ENCODE measurements around the gene NSUN3. TPM values are rescaled to one million over a fixed set of nuclear protein-coding genes. Genes with fewer than 3 reads are reported as not detected.

The NSUN3 gene
- total RNA-seq = 12.3 and 14.0 TPM in 2 replicates

DNA sequence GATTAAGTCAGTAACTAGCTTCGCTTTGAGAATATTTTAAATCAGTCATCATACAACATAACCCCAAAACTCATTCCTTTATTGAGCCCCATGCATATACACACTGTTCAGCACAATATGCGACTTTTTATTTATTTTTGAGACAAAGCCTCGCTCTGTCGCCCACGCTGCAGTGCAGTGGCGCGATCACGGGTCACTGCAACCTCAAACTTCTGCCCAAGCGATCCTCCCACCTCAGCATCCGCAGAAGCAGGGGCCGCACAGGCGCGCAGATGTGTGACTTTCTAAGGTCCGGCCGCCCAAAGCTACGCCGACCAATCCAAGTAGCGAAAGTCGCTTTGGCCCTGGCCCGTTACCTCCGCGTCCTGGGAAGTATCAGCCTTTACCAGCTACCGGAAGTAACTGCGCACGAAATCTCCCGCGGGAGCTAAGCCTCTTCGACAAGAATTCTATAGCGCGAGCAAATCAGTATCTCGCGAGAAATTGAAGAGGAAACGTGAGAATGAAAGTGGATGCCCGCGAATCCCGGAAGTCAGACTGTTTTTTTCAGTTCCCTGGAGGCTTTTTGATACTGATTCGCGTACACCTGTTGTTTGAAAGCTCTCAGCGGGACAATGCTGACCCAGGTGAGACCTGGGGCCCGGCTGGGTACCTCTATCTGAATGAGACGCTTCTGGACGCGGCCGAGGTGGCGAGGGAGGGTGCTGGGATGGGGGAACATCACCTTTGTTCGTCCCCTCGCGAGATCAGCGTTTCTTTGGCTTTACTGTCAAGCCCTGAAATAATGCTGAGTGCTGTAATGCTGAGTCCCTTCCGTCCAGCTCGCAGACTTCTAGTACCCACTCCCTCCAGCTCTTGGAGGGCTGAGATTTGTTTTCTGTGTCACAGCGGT, at the start of gene NSUN3, which contains the start of gene DHFR2:
NSUN3 (plus strand) TSS at position 549 of the 892 bp plus-strand sequence; CDS start at position 615, 66 bp downstream.
DHFR2 (minus strand) TSS at position 404 of the 892 bp plus-strand sequence. CDS start 1,405 bp downstream, outside the sequence.

DNA sequence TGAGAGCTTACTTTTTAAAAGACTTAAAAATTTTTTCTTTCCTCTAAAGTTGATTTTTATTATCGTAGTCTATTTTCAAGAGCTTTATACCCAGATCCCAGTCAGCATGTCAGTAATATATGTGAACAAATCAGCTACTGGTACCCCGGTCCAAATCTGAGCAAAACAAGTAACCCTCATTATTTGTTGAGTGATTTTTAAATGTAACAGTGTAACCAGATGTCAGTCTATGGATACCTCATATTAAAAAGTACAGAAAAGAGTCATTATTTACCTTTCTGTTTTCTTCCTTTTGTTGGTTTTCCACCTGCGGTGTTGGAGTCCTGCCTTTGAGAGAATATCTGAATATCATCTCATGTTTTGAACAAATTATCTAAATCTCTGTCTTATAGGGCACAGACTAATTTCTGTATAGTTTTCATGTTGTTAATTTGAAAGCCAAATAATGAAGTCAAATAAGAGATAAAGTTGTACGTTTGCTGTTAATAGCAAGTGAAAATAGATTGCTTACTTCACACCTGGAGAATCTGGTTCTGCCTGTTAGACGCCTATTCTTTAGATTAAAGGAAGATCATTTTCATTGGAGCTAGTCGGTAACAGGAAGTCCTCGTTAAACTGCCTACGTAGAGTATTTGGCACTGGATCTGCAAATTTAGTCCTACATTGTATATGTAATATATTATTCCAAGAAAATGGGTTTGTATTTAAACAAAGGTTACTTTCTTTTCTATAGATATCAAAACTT, 34.6 kb upstream of the NSUN3 start, which contains the start of gene STX19:
STX19 (minus strand) TSS at position 505 of the 745 bp plus-strand sequence. CDS start 13,328 bp downstream, outside the sequence.

Other genes with a start within 250 kb of the NSUN3 start
- gene PROS1, start 89.2 kb upstream of the NSUN3 start, total RNA-seq = 52.4 and 57.9 TPM in 2 replicates
- gene ARL13B, start 82.9 kb upstream of the NSUN3 start, total RNA-seq = 9.1 and 9.9 TPM in 2 replicates
- 0.06 TPM in 1 of 2 replicates, not detected in the other for gene STX19, start 34.5 kb upstream of the NSUN3 start, total RNA-seq
- 5.4 and 5.5 TPM in 2 replicates for gene DHFR2, start 145 bp upstream of the NSUN3 start, total RNA-seq

Data from aortic smooth muscle cell (primary cell).